IgD-negative memory B cell (primary cell): ENCODE measurements around the gene KCTD10. TPM values are rescaled to one million over a fixed set of nuclear protein-coding genes. Genes with fewer than 3 reads are reported as not detected.

Experiments
- H3K27ac Mint-ChIP-seq, 3 donors: one replicate each; pipeline ENCODE4 v1.8.0; 2020 to 2022; ENCODE audit warnings: mild to moderate bottlenecking in 3 of 3, mixed read lengths in 3 of 3, moderate library complexity in 1 of 3
- H3K27me3 Mint-ChIP-seq: one replicate; pipeline ENCODE4 v1.8.0; 2021; ENCODE audit warnings: mixed read lengths
- H3K36me3 Mint-ChIP-seq: one replicate; pipeline ENCODE4 v1.8.0; 2020; ENCODE audit warnings: mild to moderate bottlenecking, mixed read lengths
- H3K4me1 Mint-ChIP-seq, 3 donors: one replicate each; pipeline ENCODE4 v1.8.0; 2020 to 2022; ENCODE audit warnings: mixed read lengths in 3 of 3, mild to moderate bottlenecking in 1 of 3
- H3K4me3 Mint-ChIP-seq, 4 donors: one replicate each; pipeline ENCODE4 v1.8.0; 2020 to 2022; ENCODE audit warnings: mild to moderate bottlenecking in 4 of 4, mixed read lengths in 4 of 4, moderate library complexity in 3 of 4
- H3K9me3 Mint-ChIP-seq, 3 donors: one replicate each; pipeline ENCODE4 v1.8.0; 2020 to 2021; ENCODE audit warnings: mixed read lengths in 3 of 3, mild to moderate bottlenecking in 1 of 3
- polyA plus RNA-seq: library from polyadenylated mRNA; unstranded; fragments of 300-500 nt; fragmentation: Illumina TruSeq; gene quantifications from one replicate; pipeline ENCODE4 v1.2.3, GENCODE V29; 2021

The KCTD10 gene, protein sequence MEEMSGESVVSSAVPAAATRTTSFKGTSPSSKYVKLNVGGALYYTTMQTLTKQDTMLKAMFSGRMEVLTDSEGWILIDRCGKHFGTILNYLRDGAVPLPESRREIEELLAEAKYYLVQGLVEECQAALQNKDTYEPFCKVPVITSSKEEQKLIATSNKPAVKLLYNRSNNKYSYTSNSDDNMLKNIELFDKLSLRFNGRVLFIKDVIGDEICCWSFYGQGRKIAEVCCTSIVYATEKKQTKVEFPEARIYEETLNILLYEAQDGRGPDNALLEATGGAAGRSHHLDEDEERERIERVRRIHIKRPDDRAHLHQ
- polyA plus RNA-seq, result 18.3 TPM

DNA sequence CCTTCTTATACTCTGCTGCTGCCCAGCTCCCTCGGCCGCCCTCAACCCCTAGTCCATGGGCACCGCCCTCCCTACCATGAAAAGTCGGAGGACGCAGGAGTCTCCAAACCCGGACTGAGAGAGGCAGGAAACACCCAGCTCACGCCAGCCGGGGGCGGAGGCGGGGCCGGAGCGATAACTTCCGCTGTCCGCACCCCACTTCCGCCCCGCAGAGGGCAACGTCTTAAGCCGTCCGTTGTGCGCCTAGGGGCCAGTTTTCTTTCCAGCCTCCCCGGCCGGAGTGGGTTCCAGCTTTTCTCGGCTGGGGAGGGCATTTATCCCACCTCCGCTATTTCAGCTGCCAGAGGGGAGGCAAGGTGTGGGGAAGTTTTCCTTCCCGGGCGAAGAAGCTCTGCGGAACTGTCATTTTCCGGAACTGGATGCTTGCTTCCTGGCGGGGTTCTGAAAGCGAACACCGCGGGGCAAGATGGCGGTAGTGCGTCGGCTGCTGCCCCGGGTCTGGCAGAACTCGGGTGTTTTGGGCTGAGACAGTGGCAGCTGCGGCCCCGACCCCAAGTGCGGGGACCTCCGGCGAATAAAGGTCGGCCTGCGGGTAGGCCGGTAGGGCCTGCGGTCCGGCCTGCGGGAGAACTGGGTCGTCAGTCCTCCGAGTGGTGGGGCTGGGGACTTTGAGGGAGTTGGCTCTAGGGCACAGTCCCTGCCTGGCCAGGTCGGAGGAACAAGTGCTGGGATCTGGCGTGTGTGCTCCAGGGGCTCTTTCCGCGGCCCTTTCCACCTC is at the start of gene KCTD10, which contains the start of gene UBE3B:
Gene KCTD10, minus strand, starts transcription at position 116 of the 778 bp plus-strand sequence. Its CDS starts 38 bp downstream, at position 78.
Gene UBE3B, plus strand, starts transcription at position 450 of the 778 bp plus-strand sequence. CDS start 5,918 bp downstream, outside the sequence.
- Mint-ChIP-seq H3K9me3 (no peaks in the 10 kb centered on the region), H3K27ac (peak within 1 kb of the TSS; percentile 94 to 99 (median 99)), H3K4me1 (peaks cover 26 to 43% (median 30%) of the 10 kb centered on the region in 3 donors), H3K4me3 (peak within 1 kb of the TSS; percentile 96 to 100 (median 98)), H3K36me3 (no peaks in the 10 kb centered on the region), H3K27me3 (no peaks in the 10 kb centered on the region)

DNA sequence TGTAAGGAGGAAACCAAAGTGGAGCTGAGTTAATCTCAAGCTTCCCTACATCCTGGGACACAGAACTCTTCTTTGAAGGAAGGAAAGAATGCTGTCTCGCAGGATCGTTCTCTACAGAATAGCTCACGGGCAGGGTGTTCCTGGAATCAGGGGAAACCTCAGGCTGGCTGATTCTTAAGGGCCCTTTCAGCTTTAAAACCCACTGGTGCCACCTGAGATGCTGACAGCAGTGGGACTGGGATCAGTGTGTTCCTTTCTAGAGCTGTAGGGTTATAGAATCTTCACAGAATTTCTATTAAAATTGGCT is 48.1 kb upstream of the KCTD10 start:
- H3K4me1 Mint-ChIP-seq, result no peaks in the 10 kb centered on the region
- H3K27ac Mint-ChIP-seq, result peak overlapping the region in 1 of 3 donors; percentile 67
- no peaks in the 10 kb centered on the region for H3K9me3 Mint-ChIP-seq
- H3K27me3 Mint-ChIP-seq, result no peaks in the 10 kb centered on the region
- no peak overlapping the region for H3K4me3 Mint-ChIP-seq
- peaks cover 7% of the 10 kb centered on the region for H3K36me3 Mint-ChIP-seq

DNA sequence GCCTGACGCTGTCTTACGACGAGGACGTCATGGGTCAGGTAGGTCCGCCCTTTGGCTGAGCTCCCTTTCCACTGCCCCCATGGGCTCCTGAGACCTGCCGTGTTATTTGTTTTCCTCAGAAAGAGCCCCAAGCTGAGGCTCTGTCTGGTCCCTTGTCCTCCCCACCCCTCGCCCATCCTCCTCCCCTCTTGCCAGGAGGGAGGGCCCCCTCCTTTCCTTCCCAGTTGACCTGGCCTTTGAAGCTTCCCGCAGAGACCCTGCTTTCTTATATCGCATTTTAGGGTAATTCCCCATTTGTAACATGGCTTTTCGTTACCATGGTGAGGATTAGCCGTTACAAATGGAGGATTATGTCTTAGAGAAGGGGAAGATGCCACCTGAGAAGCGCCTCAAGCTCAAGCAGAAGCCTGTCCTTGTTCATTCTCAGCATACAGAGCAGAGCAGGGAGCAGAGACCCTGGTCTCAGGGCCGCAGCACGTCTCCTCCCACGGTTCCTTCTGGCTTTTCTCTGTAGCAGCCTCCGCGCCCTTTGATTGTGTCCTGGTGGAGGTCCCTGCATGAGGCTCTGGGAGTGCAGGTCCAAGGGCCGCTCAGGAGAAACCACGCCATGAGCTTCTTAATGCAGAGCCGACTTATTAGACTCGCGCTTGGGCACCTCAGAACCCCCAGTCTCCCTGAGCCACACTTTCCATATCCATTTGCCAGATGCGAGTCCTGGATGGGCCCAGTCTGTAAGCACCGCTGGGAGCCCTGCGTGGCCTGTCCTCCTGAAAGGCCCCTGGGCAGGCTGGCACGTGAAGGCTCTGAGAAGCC is 47.6 kb upstream of the KCTD10 start:
- H3K9me3 Mint-ChIP-seq, result no peaks in the 10 kb centered on the region
- H3K4me1 Mint-ChIP-seq, result no peaks in the 10 kb centered on the region
- peaks cover 7% of the 10 kb centered on the region for H3K36me3 Mint-ChIP-seq
- H3K27ac Mint-ChIP-seq, result peak overlapping the region in 1 of 3 donors; percentile 67
- no peak overlapping the region for H3K4me3 Mint-ChIP-seq
- H3K27me3 Mint-ChIP-seq, result no peaks in the 10 kb centered on the region

DNA sequence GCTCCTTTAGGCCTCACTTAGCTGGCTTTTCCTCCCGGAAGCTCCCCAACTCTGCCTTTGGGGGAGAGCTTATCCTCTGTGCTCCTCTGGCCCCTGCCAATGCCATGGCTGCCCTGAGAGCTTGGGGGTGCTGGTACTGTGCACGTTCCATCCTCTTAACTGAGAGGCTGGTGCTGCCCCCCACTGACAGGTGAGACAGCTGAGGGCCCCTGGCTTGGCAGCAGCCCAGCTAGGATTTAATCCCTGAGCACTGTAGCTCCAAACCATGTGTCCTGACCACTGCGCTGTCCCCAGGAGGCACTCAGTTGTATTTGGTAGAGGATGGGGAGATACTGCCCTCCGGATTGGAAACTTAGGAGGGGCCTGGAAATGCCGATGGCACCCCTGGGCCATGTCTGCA is 46.4 kb upstream of the KCTD10 start:
- Mint-ChIP-seq H3K36me3 (peaks cover 9% of the 10 kb centered on the region), H3K27ac (no peak overlapping the region)

DNA sequence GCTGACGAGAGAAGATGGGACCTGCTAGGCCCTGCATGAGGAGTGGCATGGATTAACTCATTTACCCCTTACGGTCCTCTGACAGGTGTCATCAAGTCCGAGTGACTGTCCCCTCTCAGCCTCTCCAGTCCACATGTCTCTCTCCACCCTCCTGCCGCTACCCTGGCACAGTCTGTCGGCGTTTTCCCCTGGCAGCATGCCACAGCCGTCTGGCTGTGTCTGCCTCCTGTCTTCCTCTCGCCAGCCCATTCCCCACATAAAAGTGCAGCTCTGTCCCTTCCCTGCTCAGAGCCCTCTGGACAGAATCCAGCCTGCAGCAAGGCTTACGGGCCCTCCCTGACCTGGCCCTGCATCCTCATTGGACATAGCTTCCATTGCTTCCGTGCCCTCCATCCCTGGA is 46.0 kb upstream of the KCTD10 start:
- Mint-ChIP-seq H3K27ac (no peak overlapping the region), H3K36me3 (peaks cover 9% of the 10 kb centered on the region), H3K9me3 (no peaks in the 10 kb centered on the region), H3K27me3 (no peaks in the 10 kb centered on the region), H3K4me3 (no peak overlapping the region), H3K4me1 (no peaks in the 10 kb centered on the region)

More for the DNA sequence above, 46.4 kb upstream of the KCTD10 start:
- H3K27me3 Mint-ChIP-seq, result no peaks in the 10 kb centered on the region
- no peaks in the 10 kb centered on the region for H3K4me1 Mint-ChIP-seq
- no peaks in the 10 kb centered on the region for H3K9me3 Mint-ChIP-seq
- no peak overlapping the region for H3K4me3 Mint-ChIP-seq

DNA sequence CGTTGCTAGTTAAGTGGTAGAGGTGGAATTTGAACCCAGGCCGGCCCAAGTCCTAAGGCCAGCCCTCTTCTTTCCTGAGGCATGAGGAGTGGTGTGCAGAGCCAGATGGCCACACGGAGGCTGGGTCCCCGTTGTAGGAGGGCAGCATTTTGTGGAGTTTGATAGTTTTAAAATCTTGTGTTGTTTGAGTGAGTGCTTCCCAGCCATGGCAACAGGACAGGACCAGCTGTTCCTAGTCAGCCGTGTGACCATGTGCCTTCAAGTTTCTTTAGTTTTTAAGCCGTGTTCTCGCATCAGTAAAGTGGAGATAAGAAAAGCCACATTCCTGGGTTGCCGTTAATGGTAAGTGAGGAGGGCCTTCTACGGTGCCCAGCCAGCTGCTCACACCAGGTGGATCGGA is 44.7 kb upstream of the KCTD10 start:
- H3K36me3 Mint-ChIP-seq, result peaks cover 9% of the 10 kb centered on the region

DNA sequence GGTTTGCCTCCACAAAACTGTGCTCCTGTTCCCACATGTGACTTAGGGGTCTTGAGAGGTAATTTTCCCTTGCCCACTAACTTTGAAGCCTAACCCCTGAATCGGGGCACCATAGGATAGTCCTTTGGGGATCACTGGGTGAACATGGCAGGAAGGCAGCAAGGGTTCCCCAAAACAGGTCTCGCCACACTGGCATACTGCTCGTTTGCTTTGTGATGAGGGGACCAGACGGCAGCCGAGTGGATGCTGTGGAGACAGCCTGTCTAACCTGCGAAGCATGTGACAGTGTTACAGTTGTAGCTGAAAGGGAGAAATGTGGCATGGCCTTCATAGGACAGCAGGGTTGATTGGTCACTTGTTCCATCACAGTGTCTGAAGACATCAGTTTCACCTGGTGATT is 42.7 kb upstream of the KCTD10 start:
- Mint-ChIP-seq H3K4me3 (no peak overlapping the region), H3K27me3 (no peaks in the 10 kb centered on the region), H3K4me1 (no peaks in the 10 kb centered on the region), H3K9me3 (no peaks in the 10 kb centered on the region), H3K36me3 (peaks cover 9% of the 10 kb centered on the region), H3K27ac (no peak overlapping the region)

More for the DNA sequence above, 44.7 kb upstream of the KCTD10 start:
- Mint-ChIP-seq H3K9me3 (no peaks in the 10 kb centered on the region), H3K27ac (peak overlapping the region in 1 of 3 donors; percentile 14), H3K27me3 (no peaks in the 10 kb centered on the region), H3K4me1 (no peaks in the 10 kb centered on the region), H3K4me3 (no peak overlapping the region)

DNA sequence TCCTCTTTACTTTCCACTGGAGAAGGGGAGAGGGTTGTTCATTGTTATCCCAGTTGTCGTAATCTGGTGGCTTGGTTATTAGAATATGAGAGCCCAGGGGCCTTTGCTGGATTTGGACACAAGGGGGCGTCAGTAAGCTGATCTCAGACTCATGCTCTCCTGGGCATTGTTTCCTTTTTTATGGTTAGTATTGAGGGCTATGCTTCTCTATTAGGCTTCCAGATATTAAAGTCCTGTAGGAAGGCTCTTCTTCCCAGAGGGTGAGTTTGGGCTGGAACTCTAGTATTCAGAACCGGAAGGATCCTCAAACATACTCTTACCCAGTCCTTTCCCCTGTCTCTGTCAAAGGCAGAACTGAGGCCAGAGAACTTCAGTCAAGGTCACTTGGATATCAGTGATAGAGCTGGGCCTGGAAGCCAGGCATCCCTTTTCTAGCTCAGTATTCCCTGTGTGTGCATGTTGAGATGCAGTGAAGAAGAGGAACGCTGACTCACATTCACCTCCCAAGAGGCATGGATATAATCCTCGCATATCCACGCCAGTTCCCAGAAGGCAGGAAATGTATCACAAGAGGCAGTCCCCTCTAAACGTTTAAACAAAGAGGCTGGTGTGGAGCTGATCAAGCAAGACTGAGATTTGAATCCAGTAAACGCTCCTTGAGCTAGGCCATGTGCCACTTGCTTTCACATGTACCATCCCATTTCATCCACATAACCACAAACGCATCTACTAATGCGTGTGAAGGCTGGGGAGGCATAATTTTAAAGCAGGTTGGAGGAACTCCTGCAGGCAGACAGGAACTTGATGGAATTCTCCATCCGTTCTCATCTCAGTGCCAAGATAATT is 41.9 kb upstream of the KCTD10 start:
- no peak overlapping the region for H3K27ac Mint-ChIP-seq
- H3K9me3 Mint-ChIP-seq, result no peaks in the 10 kb centered on the region
- H3K36me3 Mint-ChIP-seq, result peaks cover 13% of the 10 kb centered on the region
- no peak overlapping the region for H3K4me3 Mint-ChIP-seq
- no peaks in the 10 kb centered on the region for H3K27me3 Mint-ChIP-seq
- H3K4me1 Mint-ChIP-seq, result peaks cover 0 to 3% (median 0%) of the 10 kb centered on the region in 3 donors

DNA sequence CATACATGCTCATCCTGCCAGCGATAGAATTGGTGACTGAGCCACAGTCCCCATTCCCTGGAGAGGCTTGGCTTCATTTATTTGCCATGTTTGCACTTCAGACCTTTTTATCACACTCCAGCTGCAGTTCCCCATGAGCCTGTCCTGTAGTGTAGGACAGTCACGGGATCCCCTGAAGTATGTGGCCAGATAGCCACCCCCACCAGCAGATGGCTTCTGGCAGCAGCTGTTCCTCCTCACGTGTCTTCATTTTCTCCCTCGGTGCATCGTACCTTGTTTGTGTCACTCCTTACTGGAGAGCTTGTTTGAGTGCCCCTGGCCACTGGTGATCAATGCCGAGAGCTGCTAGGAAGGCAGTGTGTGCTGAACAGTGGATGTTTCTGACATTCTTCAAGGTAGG is 40.5 kb upstream of the KCTD10 start:
- H3K9me3 Mint-ChIP-seq, result no peaks in the 10 kb centered on the region
- H3K4me1 Mint-ChIP-seq, result peaks cover 0 to 3% (median 0%) of the 10 kb centered on the region in 3 donors
- peaks cover 13% of the 10 kb centered on the region for H3K36me3 Mint-ChIP-seq
- H3K4me3 Mint-ChIP-seq, result no peak overlapping the region
- no peaks in the 10 kb centered on the region for H3K27me3 Mint-ChIP-seq
- H3K27ac Mint-ChIP-seq, result no peak overlapping the region

DNA sequence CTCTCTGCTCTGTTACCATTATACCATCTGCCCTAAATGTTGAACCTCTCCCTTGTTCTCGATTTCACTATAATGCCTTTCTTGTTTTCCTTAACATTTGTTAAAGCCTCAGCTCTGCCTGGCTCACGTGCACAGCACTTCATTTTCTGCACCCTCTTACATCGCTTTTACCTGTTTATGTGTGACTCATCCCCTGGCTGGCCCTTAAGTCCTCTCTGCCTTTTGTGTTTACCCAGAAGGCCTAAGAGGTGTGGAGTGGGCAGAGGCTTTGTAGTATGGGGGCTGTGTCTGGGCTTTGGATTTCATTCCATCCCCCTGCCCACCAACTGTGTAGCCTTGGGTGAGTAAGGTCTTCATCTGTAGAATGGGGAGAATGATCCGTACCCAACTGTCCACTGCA is 36.9 kb upstream of the KCTD10 start:
- peaks cover 9% of the 10 kb centered on the region for H3K36me3 Mint-ChIP-seq
- H3K27ac Mint-ChIP-seq, result no peak overlapping the region
- H3K9me3 Mint-ChIP-seq, result no peaks in the 10 kb centered on the region
- H3K4me3 Mint-ChIP-seq, result no peak overlapping the region
- peaks cover 0 to 3% (median 0%) of the 10 kb centered on the region in 3 donors for H3K4me1 Mint-ChIP-seq
- H3K27me3 Mint-ChIP-seq, result no peaks in the 10 kb centered on the region

DNA sequence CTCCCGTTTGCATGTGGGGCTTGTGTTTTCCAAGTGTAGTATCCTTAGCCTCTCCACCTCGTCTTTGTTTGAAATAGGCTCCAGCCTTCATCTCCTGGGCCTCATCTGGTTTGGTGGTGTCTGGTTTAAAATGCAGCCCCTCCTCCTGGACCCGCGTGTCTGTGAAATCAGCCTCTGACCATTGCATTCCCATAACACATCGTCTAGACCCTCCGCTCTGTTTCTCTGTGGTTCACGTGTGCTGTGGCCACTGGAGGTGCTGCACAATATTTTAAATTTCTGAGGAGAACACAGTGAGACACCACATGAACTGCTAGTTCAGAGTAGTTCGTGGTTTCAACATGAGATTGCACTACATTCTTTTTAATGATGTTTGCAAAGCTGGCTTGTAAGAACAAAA is 36.0 kb upstream of the KCTD10 start:
- Mint-ChIP-seq H3K4me3 (no peak overlapping the region), H3K9me3 (no peaks in the 10 kb centered on the region), H3K36me3 (peaks cover 9% of the 10 kb centered on the region), H3K4me1 (peaks cover 0 to 3% (median 0%) of the 10 kb centered on the region in 3 donors), H3K27me3 (no peaks in the 10 kb centered on the region), H3K27ac (no peak overlapping the region)

DNA sequence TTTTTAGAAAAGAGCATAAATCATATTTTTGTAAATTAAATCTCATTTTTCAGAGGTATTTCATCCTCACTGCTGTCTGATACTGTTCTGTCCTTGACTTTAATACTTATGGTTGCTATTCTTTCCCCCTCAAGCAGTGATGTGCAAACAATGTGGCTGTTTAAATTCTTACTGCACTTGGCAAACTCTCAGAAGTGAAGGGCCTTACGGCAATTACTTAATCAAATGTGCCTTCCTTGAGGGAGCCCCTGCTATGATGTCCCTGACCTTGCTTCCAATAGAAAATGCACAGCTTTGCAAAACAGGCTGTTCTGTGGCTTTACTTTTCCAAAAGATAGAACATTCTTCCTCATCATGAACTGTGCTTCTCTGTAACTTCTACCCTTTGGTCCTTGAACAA is 35.5 kb upstream of the KCTD10 start:
- H3K9me3 Mint-ChIP-seq, result no peaks in the 10 kb centered on the region
- H3K4me1 Mint-ChIP-seq, result peaks cover 0 to 3% (median 0%) of the 10 kb centered on the region in 3 donors
- H3K4me3 Mint-ChIP-seq, result no peak overlapping the region
- H3K36me3 Mint-ChIP-seq, result peaks cover 9% of the 10 kb centered on the region
- no peak overlapping the region for H3K27ac Mint-ChIP-seq
- no peaks in the 10 kb centered on the region for H3K27me3 Mint-ChIP-seq

DNA sequence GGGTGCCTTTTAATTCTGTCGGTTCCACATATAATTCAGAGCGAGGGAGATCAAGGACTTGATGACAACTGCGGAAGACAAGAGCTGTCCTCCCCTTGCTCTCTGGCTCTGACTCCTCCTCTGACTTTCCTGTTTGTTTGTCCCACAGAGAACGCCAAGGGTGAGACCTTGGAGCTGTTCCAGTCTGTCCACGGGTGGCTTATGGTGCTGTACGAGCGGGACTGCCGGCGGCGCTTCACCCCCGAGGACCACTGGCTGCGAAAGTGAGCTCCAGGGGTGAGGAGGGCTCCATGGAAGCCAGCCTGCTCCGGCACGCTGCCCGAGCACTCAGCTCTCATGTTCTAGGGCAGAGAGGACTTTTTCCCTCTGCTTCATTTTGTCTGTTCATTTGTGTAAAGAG is 33.1 kb upstream of the KCTD10 start:
- Mint-ChIP-seq H3K36me3 (peaks cover 7% of the 10 kb centered on the region), H3K27me3 (no peaks in the 10 kb centered on the region), H3K9me3 (no peaks in the 10 kb centered on the region), H3K4me3 (no peak overlapping the region), H3K4me1 (peaks cover 0 to 3% (median 0%) of the 10 kb centered on the region in 3 donors), H3K27ac (no peak overlapping the region)

DNA sequence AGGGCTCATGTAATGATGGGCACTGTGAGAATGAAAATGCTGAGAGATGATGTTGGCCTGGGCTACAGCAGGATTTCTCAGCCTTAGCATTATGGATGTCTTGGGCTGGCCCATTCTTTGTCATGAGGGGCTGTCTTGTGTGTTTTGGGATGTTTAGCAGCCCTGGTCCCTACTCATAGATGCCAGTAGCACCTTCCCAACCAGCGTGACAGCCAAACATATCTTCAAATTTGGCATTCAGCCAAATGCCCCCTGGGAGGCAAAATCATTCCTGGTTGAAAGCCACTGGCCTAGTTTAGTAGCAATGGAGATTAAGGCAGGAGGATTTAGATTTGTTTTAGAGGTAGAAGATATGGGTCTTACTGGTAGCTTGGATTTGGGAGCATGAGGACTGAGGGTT is 27.0 kb upstream of the KCTD10 start:
- no peaks in the 10 kb centered on the region for H3K4me1 Mint-ChIP-seq
- no peaks in the 10 kb centered on the region for H3K27me3 Mint-ChIP-seq
- H3K27ac Mint-ChIP-seq, result no peak overlapping the region
- H3K4me3 Mint-ChIP-seq, result no peak overlapping the region
- H3K36me3 Mint-ChIP-seq, result peaks cover 7% of the 10 kb centered on the region
- no peaks in the 10 kb centered on the region for H3K9me3 Mint-ChIP-seq
